GM12891 (cell line): ENCODE measurements around the gene CKAP5.

Experiments
- DNase-seq: peaks from one replicate; pipeline ENCODE4 v3.0.0; 2011; ENCODE audit warnings: low spot score; ENCODE audit not compliant: insufficient read length
- FAIRE-seq: peaks from 2 replicates; lab custom pipeline; 2011; peaks lifted over from hg19 to GRCh38; lab: Jason Lieb, UNC
- PAX5 ChIP-seq: IDR thresholded peaks from 2 replicates; pipeline ENCODE4 v1.6.1; 2011; ENCODE audit warnings: low read length, moderate library complexity, mild to moderate bottlenecking; ENCODE audit not compliant: insufficient read depth, severe bottlenecking
- POLR2A ChIP-seq: IDR thresholded peaks from 2 replicates; pipeline ENCODE4 v1.6.1; 2011; ENCODE audit warnings: low read depth, low read length, control low read depth
- POLR2AphosphoS5 ChIP-seq: IDR thresholded peaks from 2 replicates; pipeline ENCODE4 v1.6.1; 2011; ENCODE audit warnings: low read depth, low read length, control low read depth
- POU2F2 ChIP-seq: IDR thresholded peaks from 2 replicates; pipeline ENCODE4 v1.6.1; 2011; ENCODE audit warnings: low read depth, mild to moderate bottlenecking, control low read depth, low read length, moderate library complexity
- SPI1 ChIP-seq: IDR thresholded peaks from 2 replicates; pipeline ENCODE4 v1.6.1; 2011; ENCODE audit warnings: low read depth, low read length, control low read depth
- TAF1 ChIP-seq: IDR thresholded peaks from 2 replicates; pipeline ENCODE4 v1.6.1; 2011; ENCODE audit warnings: low read depth, low read length, control low read depth

CKAP5 gene

GRCh38 chr11:46856605-46857343 lies 10.7 kb upstream of the CKAP5 start:
- no peak for FAIRE-seq
- TF ChIP-seq PAX5: no peak
- TF ChIP-seq POLR2A: no peak
- no peak for TF ChIP-seq SPI1
- no peak for TF ChIP-seq POU2F2
- TF ChIP-seq TAF1: no peak
- no peak for TF ChIP-seq POLR2AphosphoS5
- no peak for DNase-seq

- DNase-seq (no peak), FAIRE-seq (no peak)
- TF ChIP-seq SPI1 (no peak), POU2F2 (no peak), POLR2AphosphoS5 (no peak), POLR2A (no peak), PAX5 (no peak), TAF1 (no peak)
Observed at GRCh38 chr11:46855863-46856262, 9.8 kb upstream of the CKAP5 start.

GRCh38 chr11:46855167-46855566 lies 9.1 kb upstream of the CKAP5 start:
- FAIRE-seq: no peak
- TF ChIP-seq POLR2A (no peak), POLR2AphosphoS5 (no peak), SPI1 (no peak), POU2F2 (no peak)
- no peak for DNase-seq

GRCh38 chr11:46850829-46851380 lies 4.8 kb upstream of the CKAP5 start:
- no peak for TF ChIP-seq TAF1
- no peak for DNase-seq
- no peak for FAIRE-seq

- FAIRE-seq (no peak), DNase-seq (no peak)
- TF ChIP-seq TAF1: no peak
- no peak for TF ChIP-seq SPI1
- no peak for TF ChIP-seq POLR2A
- TF ChIP-seq POU2F2: no peak
- TF ChIP-seq POLR2AphosphoS5: no peak
- TF ChIP-seq PAX5: no peak
Observed at GRCh38 chr11:46849631-46850030, 3.6 kb upstream of the CKAP5 start.

GRCh38 chr11:46846510-46846830 lies 390 bp upstream of the CKAP5 start:
- FAIRE-seq (no peak), DNase-seq (no peak)
- TF ChIP-seq SPI1 (no peak), POU2F2 (no peak), TAF1 (no peak), POLR2AphosphoS5 (no peak), PAX5 (no peak), POLR2A (no peak)

GRCh38 chr11:46845440-46845739 lies 690 bp downstream of the CKAP5 start:
- FAIRE-seq (no peak), DNase-seq (no peak)
- no peak for TF ChIP-seq TAF1
- no peak for TF ChIP-seq PAX5
- TF ChIP-seq SPI1: no peak
- TF ChIP-seq POLR2A: no peak
- no peak for TF ChIP-seq POLR2AphosphoS5
- no peak for TF ChIP-seq POU2F2

GRCh38 chr11:46840116-46840515 lies 6.0 kb downstream of the CKAP5 start:
- FAIRE-seq (no peak), DNase-seq (no peak)
- TF ChIP-seq SPI1 (no peak), POU2F2 (no peak), POLR2AphosphoS5 (no peak), PAX5 (no peak), TAF1 (no peak), POLR2A (no peak)

- FAIRE-seq: no peak
- no peak for DNase-seq
- TF ChIP-seq POU2F2 (no peak), SPI1 (no peak), POLR2AphosphoS5 (no peak), POLR2A (no peak), PAX5 (no peak), TAF1 (no peak)
Observed at GRCh38 chr11:46838501-46838900, 7.6 kb downstream of the CKAP5 start.

GRCh38 chr11:46837860-46838259 lies 8.2 kb downstream of the CKAP5 start:
- TF ChIP-seq POLR2A: no peak
- TF ChIP-seq SPI1: no peak
- TF ChIP-seq POLR2AphosphoS5: no peak
- no peak for TF ChIP-seq PAX5
- no peak for TF ChIP-seq TAF1
- no peak for TF ChIP-seq POU2F2
- FAIRE-seq (no peak), DNase-seq (no peak)
